Smooth muscle cell (in vitro differentiated cells): Measurements from ENCODE around the gene PITX2. TPM values are rescaled to one million over a fixed set of nuclear protein-coding genes. Genes with fewer than 3 reads are reported as not detected.

ENCODE experiments used
- DNase-seq: peaks from one replicate; lab custom pipeline; 2025; ENCODE audit not compliant: unreplicated experiment; lab: John Stamatoyannopoulos, UW
- H2AFZ ChIP-seq: fragments of 200-600 bp; sonication (generic); 2 replicates; pipeline ENCODE4 v1.6.0; 2016; ENCODE audit warnings: antibody characterized with exemption, low read depth, mild to moderate bottlenecking
- H3F3A ChIP-seq: fragments of 200-600 bp; sonication (generic); 2 replicates; pipeline ENCODE4 v1.6.0; 2017; ENCODE audit warnings: antibody characterized with exemption, low read depth
- H3K27ac ChIP-seq: fragments of 200-600 bp; sonication (generic); 2 replicates; pipeline ENCODE4 v1.5.1; 2016; ENCODE audit warnings: low read depth, mild to moderate bottlenecking
- H3K27me3 ChIP-seq: fragments of 200-600 bp; sonication (generic); 2 replicates; pipeline ENCODE4 v1.6.1; 2016; ENCODE audit warnings: low read depth, mild to moderate bottlenecking
- H3K36me3 ChIP-seq: fragments of 200-600 bp; sonication (generic); 2 replicates; pipeline ENCODE4 v1.5.1; 2016; ENCODE audit warnings: low read depth
- H3K4me1 ChIP-seq: fragments of 200-600 bp; sonication (generic); 2 replicates; pipeline ENCODE4 v1.5.1; 2016; ENCODE audit warnings: low read depth
- H3K4me2 ChIP-seq: fragments of 200-600 bp; sonication (generic); 2 replicates; pipeline ENCODE4 v1.6.0; 2016; ENCODE audit warnings: mild to moderate bottlenecking
- H3K4me3 ChIP-seq: fragments of 200-600 bp; sonication (generic); 2 replicates; pipeline ENCODE4 v1.5.1; 2016; ENCODE audit warnings: mild to moderate bottlenecking
- H3K79me2 ChIP-seq: fragments of 200-600 bp; sonication (generic); 2 replicates; pipeline ENCODE4 v1.6.0; 2016; ENCODE audit warnings: low read depth, mild to moderate bottlenecking
- H3K9ac ChIP-seq: fragments of 200-600 bp; sonication (generic); 2 replicates; pipeline ENCODE4 v1.6.0; 2016; ENCODE audit warnings: low read depth
- H3K9me3 ChIP-seq: fragments of 200-600 bp; sonication (generic); replicated peaks from 2 replicates; pipeline ENCODE4 v1.5.1; 2016; ENCODE audit warnings: low read depth
- H4K20me1 ChIP-seq: fragments of 200-600 bp; sonication (generic); 2 replicates; pipeline ENCODE4 v1.6.0; 2016; ENCODE audit warnings: low read depth
- CTCF ChIP-seq: fragments of 200-600 bp; sonication (generic); IDR thresholded peaks from 2 replicates; pipeline ENCODE4 v1.5.1; 2017; ENCODE audit warnings: borderline replicate concordance, mild to moderate bottlenecking, antibody characterized with exemption; ENCODE audit not compliant: insufficient read depth, poor library complexity, severe bottlenecking
- WGBS: methylation state at CpG from one replicate; pipeline ENCODE4 v1.1.7; 2016; ENCODE audit warnings: low lambda C conversion rate; 5-methylcytosine and 5-hydroxymethylcytosine counted together
- polyA plus RNA-seq: library from polyadenylated mRNA; unstranded; fragments of >200 nt; fragmentation: Nextera tagmentation; extraction: Ambion mirVana; gene quantifications from 2 replicates; pipeline ENCODE4 v1.2.1, GENCODE V29; 2016
- total RNA-seq: library from RNA; depleted of rRNA; stranded (reverse); fragments of >200 nt; gene quantifications from 2 replicates; pipeline ENCODE4 v1.2.3, GENCODE V29; 2014

Gene PITX2
- total and polyA plus RNA-seq, 2 experiments from 2014 or later, result 289 to 543 TPM

DNA sequence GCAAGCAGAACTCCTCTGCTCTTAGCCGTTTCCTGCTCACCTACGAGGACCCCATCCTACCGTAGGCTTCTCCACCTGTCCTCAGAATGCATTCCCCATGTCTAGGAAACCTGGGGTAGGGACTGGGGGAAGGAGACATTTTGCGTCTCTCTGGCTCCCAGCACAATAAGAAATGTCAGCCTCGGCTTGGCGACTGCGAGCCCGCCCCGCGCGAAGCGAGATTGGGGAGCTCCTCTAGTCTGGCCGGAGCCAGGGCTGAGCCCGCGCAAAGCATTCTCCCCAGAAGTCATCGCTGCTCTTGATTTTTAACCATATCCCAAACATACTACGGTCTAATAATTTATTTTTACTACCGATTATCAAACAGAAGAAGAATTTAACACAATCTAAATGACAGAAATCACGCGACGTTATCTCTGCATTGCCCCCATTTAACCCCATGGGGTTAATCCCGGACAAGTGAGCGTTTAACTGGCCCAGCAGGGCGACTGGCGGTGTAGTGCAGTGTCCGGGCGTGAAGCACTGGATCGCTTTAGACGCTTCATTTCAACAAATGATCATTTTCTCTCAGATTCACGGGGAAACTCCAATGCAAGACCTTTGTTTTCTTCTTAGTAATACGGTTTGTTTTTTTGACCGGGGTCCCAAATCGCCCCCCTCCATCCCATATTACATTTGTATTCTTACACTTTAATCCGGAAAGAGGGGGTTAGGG, 8.0 kb upstream of the PITX2 start:
- TF ChIP-seq CTCF, result no peak
- Histone ChIP-seq H3K27ac (peak overlapping the region; percentile 95), H2AFZ (no peak overlapping the region), H3F3A (peaks cover 12% of the 10 kb centered on the region), H3K4me3 (peak overlapping the region; percentile 65), H3K36me3 (no peaks in the 10 kb centered on the region), H3K4me2 (peak overlapping the region; percentile 98), H3K27me3 (peaks cover 7% of the 10 kb centered on the region), H3K9me3 (no peaks in the 10 kb centered on the region), H4K20me1 (peaks cover 51% of the 10 kb centered on the region), H3K9ac (peak overlapping the region; percentile 83), H3K79me2 (peaks cover 100% of the 10 kb centered on the region), H3K4me1 (peaks cover 41% of the 10 kb centered on the region)
- DNase-seq, result peak; percentile 10
- WGBS, result 2% methylated on average over 34 of the region's 34 CpGs

DNA sequence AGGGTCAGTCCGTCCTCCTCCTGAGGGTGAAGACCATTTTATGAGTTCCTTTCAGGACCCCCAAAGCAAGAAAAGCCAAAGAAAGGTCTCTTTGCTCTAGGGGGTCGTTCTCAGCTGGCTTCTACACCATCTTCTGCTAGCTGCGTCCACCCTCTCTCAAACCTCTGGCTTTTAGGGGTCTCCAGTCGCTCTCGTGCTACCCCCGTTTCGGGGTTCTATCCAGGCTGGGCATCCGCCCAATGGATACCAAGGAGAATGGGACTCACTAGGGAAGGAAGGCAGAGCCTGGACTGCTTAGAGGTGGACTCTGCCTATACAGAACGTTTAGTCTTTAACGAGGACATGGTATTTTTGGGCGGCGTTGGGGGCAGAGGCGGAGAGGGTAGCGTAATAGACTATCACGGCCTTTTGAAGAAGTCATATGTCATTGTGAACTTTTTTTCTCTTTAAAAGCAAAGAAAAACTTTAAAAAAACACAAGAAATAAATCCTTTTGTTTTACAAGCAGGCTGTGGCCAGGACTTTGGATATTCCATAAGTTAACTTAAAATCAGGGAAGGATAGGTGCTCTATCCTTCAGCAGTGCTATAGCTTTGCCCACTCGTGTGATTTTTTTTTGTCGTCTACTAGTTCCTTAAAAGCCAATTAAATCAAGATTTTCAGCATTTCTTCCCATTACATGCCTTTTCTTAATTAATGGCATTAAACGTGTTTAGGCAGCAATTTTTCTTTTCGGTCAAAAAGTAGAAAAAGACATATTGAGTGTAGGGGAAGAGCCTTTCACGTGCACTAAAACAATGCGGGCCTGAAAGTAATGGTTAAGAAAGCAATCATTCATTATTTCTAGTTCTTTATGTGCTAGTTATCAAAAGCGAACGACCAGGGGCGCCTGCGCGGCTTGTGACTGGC, 7.2 kb upstream of the PITX2 start:
- Histone ChIP-seq H3K9ac (peak overlapping the region; percentile 83), H3K4me1 (peaks cover 49% of the 10 kb centered on the region), H3K27me3 (peaks cover 7% of the 10 kb centered on the region), H3K4me2 (peak overlapping the region; percentile 98), H3K9me3 (no peaks in the 10 kb centered on the region), H2AFZ (no peak overlapping the region), H3F3A (peaks cover 19% of the 10 kb centered on the region), H3K79me2 (peaks cover 100% of the 10 kb centered on the region), H3K4me3 (peak overlapping the region; percentile 65), H3K27ac (peak overlapping the region; percentile 95), H4K20me1 (peaks cover 54% of the 10 kb centered on the region), H3K36me3 (no peaks in the 10 kb centered on the region)
- no peak for DNase-seq
- 7% methylated on average over 26 of the region's 26 CpGs for WGBS
- no peak for TF ChIP-seq CTCF

DNA sequence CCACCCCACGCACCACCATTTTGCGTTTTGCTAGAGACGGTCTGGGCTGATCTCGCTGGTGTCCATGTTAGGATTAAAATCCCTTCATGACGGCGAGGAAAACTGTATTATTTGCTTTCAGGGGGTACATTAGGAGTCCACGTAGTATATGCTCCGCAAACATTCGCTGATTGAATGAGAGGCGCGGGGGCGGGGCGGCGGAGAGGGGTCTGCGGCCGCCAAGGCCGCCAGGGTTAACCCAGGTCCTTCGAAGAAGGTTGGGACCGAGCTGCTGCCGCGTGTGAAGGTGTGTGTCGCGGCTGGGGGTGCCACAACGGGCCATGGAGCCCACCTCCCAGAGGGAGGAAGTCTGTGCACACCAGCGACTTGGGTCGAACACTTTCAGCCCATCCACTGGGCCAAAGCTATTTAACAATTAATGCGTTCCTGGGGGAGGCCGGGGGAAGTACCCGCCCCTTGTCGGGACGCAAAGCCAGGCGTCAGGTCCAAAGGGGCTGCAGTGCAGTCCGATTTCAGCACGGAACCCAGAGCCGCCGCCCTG, 6.4 kb upstream of the PITX2 start:
- Histone ChIP-seq H3K4me2 (peak overlapping the region; percentile 98), H3K4me3 (peak overlapping the region; percentile 65), H4K20me1 (peaks cover 57% of the 10 kb centered on the region), H3K27me3 (peaks cover 7% of the 10 kb centered on the region), H3F3A (peaks cover 27% of the 10 kb centered on the region), H3K9ac (peak overlapping the region; percentile 83), H3K79me2 (peaks cover 100% of the 10 kb centered on the region), H2AFZ (no peak overlapping the region), H3K4me1 (peaks cover 51% of the 10 kb centered on the region), H3K9me3 (no peaks in the 10 kb centered on the region), H3K36me3 (no peaks in the 10 kb centered on the region), H3K27ac (peak overlapping the region; percentile 95)
- no peak for DNase-seq
- TF ChIP-seq CTCF, result no peak
- WGBS, result 1% methylated on average over 36 of the region's 36 CpGs
